Stomach (tissue), 9 donors: ENCODE data around the gene ABCA8. TPM values are rescaled to one million over a fixed set of nuclear protein-coding genes. Genes with fewer than 3 reads are reported as not detected.
"Not testable (repeated sequence)": the region's sequence is repeated elsewhere in the genome, so short reads cannot be mapped to it uniquely, and the experiment has no call there.

Source experiments
- DNase-seq, 2 donors: peaks; one replicate each; pipeline versions ENCODE4 v3.0.0 to v3.0.0-alpha.2; 2013 to 2019
- H3K27ac ChIP-seq, 5 donors: fragments of 200-600 bp in 4 of 5; sonication (generic) in 4 of 5; one replicate each; pipeline ENCODE4 v1.5.1; 2013 to 2019; ENCODE audit warnings: mild to moderate bottlenecking in 1 of 5, moderate library complexity in 1 of 5
- H3K27me3 ChIP-seq, 3 donors: fragments of 200-600 bp; sonication (generic); one replicate each; pipeline ENCODE4 v1.5.1; 2017 to 2019; ENCODE audit warnings: mixed run types in 1 of 3
- H3K36me3 ChIP-seq, 4 donors: fragments of 200-600 bp; sonication (generic); 1 replicate in 3 of 4; 2 replicates in 1 of 4; pipeline ENCODE4 v1.5.1; 2016 to 2019
- H3K4me1 ChIP-seq, 4 donors: fragments of 200-600 bp; sonication (generic); one replicate each; pipeline ENCODE4 v1.5.1; 2016 to 2019
- H3K4me3 ChIP-seq, 4 donors: fragments of 200-600 bp; sonication (generic) in 3 of 4; one replicate each; pipeline ENCODE4 v1.5.1; 2016 to 2019; ENCODE audit warnings: mild to moderate bottlenecking in 1 of 4
- H3K9me3 ChIP-seq, 4 donors: fragments of 200-600 bp; sonication (generic); one replicate each; pipeline ENCODE4 v1.5.1; 2016 to 2019
- CTCF ChIP-seq, 7 experiments: fragments of 450-650 bp in 4 of 7; fragments of 200-600 bp in 3 of 7; sonication (generic) in 3 of 7; IDR thresholded peaks; one replicate each; pipeline ENCODE4 v1.5.1; 2016 to 2019; ENCODE audit warnings: antibody characterized with exemption in 7 of 7, control low read depth in 2 of 7, mild to moderate bottlenecking in 1 of 7
- EP300 ChIP-seq: sonication (generic); formaldehyde crosslinking; IDR thresholded peaks from one replicate; pipeline ENCODE4 v1.6.1; 2017; ENCODE audit warnings: antibody characterized with exemption
- POLR2A ChIP-seq, 4 donors: fragments of 450-650 bp; IDR thresholded peaks; one replicate each; pipeline ENCODE4 v1.6.1; 2016; ENCODE audit warnings: antibody characterized with exemption in 4 of 4, control low read depth in 2 of 4, mild to moderate bottlenecking in 1 of 4, moderate library complexity in 1 of 4
- POLR2AphosphoS5 ChIP-seq, 3 donors: sonication (generic); formaldehyde crosslinking; IDR thresholded peaks; one replicate each; pipeline ENCODE4 v1.6.1; 2016; ENCODE audit warnings: antibody characterized with exemption in 3 of 3
- WGBS, 5 donors: extraction: QIAGEN DNeasy Blood & Tissue Kit in 3 of 5; methylation state at CpG; one replicate each; pipeline versions ENCODE4 v1.1.5 to v1.1.7; 2013 to 2018; 5-methylcytosine and 5-hydroxymethylcytosine counted together
- intact Hi-C: fragments of 100-400 bp; cut with DNase I; formaldehyde crosslinking; loops from one replicate; pipeline ENCODE4 v1.15.1; 2023; ENCODE audit warnings: low total_unique reads
- polyA plus RNA-seq, 3 donors: library from polyadenylated mRNA; stranded (reverse); fragments of 200-250 nt; gene quantifications; one replicate each; pipeline ENCODE4 v1.2.3, GENCODE V29; 2013
- total RNA-seq, 5 donors: library from RNA; depleted of rRNA; stranded (reverse); fragments of >200 nt; gene quantifications; one replicate each; pipeline versions ENCODE4 v1.1.0 to v1.2.3, GENCODE V29; 2014 to 2016
- donor health status: healthy with polysubstance abuse.
- donor health status: Bipolar disorder and iron deficiency.
- donor health status: healthy.

ABCA8 gene
- total and polyA plus RNA-seq, 8 donors, result 2.7 to 210 (median 25.4) TPM

DNA sequence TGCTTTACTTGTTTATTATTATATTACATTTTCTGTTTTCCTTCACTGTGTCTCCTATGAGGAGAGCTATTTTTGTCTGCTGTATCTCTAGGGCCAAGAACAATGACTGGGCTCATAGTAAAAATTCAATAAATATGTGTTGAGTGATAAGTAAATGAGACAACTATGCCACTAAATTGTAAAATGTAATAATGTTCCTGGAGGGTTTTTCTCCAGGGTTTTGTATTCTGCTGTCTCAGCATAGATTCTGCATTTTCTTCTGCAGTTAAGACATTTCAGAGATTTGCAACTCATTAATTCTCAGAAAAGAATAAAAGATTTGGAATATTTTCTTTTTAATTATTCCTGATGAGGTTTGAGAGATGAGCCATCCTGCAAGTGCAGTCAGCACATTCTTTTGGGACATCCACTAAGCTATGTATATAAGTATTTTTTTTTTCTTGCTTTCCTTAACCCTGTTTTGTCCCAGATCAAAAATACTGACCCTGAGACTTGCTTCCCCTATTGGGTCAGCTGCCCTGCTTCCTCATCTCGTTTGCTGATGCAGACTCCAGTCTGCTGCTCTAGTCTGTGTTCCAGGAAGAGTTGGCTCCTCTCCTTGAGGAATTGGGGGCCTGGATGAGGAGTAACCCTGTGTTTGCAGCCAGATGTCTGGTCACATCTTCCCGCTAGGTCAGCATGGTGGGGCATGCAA, 122.9 kb downstream of the ABCA8 start:
- TF ChIP-seq EP300 (no peak), CTCF (IDR thresholded peaks at IDR 0.05) (no peak), POLR2A (IDR thresholded peaks at IDR 0.05) (no peak), POLR2AphosphoS5 (IDR thresholded peaks at IDR 0.05) (no peak)
- no peaks in the 10 kb centered on the region for H3K27me3 ChIP-seq
- no peak overlapping the region for H3K4me3 ChIP-seq
- no peaks in the 10 kb centered on the region for H3K36me3 ChIP-seq
- intact Hi-C loops, result no loop called here
- no peaks in the 10 kb centered on the region for H3K9me3 ChIP-seq
- H3K27ac ChIP-seq, result no peak overlapping the region
- DNase-seq, result peak in 1 of 2 donors; percentile 24
- no peaks in the 10 kb centered on the region for H3K4me1 ChIP-seq
- 57 to 71% (median 60%) methylated on average over 2 of the region's 2 CpGs for WGBS, 5 donors

DNA sequence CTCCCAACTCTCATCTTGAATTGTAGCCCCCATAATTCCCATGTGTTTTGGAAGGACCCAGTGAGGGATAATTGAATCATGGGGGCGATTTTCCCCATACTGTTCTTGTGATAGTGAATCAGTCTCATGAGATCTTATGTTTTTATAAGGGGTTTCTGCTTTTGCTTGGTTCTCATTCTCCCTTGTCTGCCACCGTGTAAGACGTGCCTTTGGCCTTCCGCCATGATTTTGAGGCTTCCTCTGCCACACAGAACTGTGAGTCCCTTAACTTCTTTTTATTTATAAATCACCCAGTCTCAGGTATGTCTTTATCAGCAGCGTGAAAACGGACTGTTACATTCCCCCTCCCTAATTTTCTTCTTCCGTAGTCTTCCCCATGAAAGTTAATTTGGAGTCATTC, 124.0 kb downstream of the ABCA8 start:
- 73 to 88% (median 82%) methylated on average over 7 of the region's 7 CpGs for WGBS, 5 donors
- Histone ChIP-seq H3K4me3 (no peak overlapping the region), H3K27ac (no peak overlapping the region), H3K4me1 (no peaks in the 10 kb centered on the region), H3K9me3 (no peaks in the 10 kb centered on the region), H3K36me3 (no peaks in the 10 kb centered on the region), H3K27me3 (no peaks in the 10 kb centered on the region)
- no peak for DNase-seq
- intact Hi-C loops, result no loop called here
- TF ChIP-seq CTCF (IDR thresholded peaks at IDR 0.05) (no peak), POLR2A (IDR thresholded peaks at IDR 0.05) (no peak), POLR2AphosphoS5 (IDR thresholded peaks at IDR 0.05) (no peak), EP300 (no peak)

DNA sequence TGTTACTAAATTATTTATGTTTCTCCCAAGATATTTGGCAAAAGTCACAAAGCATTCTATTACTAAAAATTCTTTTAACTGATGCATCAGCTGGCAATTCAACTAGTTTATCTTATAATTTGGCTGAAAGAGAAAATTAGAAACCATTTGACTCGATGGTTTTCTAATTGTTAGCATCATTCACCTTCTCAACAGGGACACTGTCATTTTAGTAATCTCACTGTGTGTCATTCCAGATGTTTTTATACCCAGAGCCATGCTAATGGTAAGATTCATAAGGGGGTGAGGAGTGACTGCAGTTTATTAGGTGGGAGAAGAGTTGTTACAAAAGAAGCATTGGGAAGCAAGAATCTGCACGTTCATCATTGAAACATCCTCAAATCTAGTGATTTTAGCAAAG, 124.9 kb downstream of the ABCA8 start:
- Histone ChIP-seq H3K9me3 (no peaks in the 10 kb centered on the region), H3K4me3 (no peak overlapping the region), H3K27ac (no peak overlapping the region), H3K36me3 (no peaks in the 10 kb centered on the region), H3K27me3 (no peaks in the 10 kb centered on the region), H3K4me1 (no peaks in the 10 kb centered on the region)
- no peak for DNase-seq
- intact Hi-C loops, result no loop called here
- 65 to 72% (median 66%) methylated on average over 2 of the region's 2 CpGs for WGBS, 5 donors
- TF ChIP-seq POLR2AphosphoS5 (IDR thresholded peaks at IDR 0.05) (no peak), POLR2A (IDR thresholded peaks at IDR 0.05) (no peak), CTCF (IDR thresholded peaks at IDR 0.05) (no peak), EP300 (no peak)

- intact Hi-C loops, result no loop called here
- no peak for DNase-seq
- Histone ChIP-seq H3K4me3 (no peak overlapping the region), H3K27me3 (no peaks in the 10 kb centered on the region), H3K27ac (no peak overlapping the region), H3K4me1 (no peaks in the 10 kb centered on the region), H3K9me3 (no peaks in the 10 kb centered on the region), H3K36me3 (no peaks in the 10 kb centered on the region)
- WGBS, 5 donors, result 74 to 87% (median 84%) methylated on average over 4 of the region's 4 CpGs
- TF ChIP-seq EP300, result no peak
These were observed 126.0 kb downstream of the ABCA8 start for GRCh38 chr17:68829211-68829610.

DNA sequence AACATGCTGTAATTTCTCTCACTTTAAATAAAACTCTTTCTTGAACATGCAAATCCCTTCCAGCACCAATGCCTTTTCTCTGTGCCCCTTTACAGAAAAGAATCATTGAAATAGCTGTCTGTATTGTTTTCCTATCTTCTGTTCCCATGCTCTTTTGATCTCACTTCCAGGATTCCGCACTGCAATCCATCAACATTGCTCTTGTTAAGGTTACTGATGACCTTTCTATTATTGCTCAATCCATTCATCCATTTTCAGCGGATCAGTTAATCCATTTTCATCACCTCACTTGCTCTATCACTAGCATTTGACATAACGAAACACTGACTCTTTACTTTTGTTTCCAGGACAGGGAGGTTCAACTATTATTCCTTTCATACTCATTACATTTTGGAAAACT, 130.5 kb downstream of the ABCA8 start:
- intact Hi-C loops, result no loop called here
- 62 to 79% (median 76%) methylated on average over 3 of the region's 3 CpGs for WGBS, 5 donors
- no peaks in the 10 kb centered on the region for H3K9me3 ChIP-seq
- no peaks in the 10 kb centered on the region for H3K36me3 ChIP-seq
- no peak for TF ChIP-seq CTCF (IDR thresholded peaks at IDR 0.05)
- TF ChIP-seq POLR2AphosphoS5 (IDR thresholded peaks at IDR 0.05), result no peak
- TF ChIP-seq EP300, result no peak
- TF ChIP-seq POLR2A (IDR thresholded peaks at IDR 0.05), result no peak
- no peak for DNase-seq
- no peak overlapping the region for H3K4me3 ChIP-seq
- H3K27me3 ChIP-seq, result no peaks in the 10 kb centered on the region
- H3K4me1 ChIP-seq, result peaks cover 0 to 17% (median 0%) of the 10 kb centered on the region in 4 donors
- no peak overlapping the region for H3K27ac ChIP-seq

DNA sequence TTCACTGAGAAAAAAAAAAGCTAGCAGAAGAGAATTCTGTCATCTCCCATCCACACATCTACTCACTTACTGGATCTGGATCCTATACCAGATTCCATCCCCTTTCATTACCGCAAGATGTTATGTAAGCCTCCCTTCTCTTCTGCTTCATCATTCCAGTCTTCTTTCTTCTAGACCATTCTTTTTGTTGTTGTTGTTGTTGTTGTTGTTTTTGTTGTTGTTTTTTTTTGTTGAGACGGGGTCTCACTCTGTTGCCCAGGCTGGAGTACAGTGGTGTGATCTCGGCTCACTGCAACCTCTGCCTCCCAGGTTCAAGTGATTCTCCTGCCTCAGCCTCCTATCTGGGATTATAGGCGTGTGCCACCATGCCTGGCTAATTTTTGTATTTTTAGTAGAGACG, 131.0 kb downstream of the ABCA8 start:
- DNase-seq, intact Hi-C loops, H3K9me3 ChIP-seq, H3K4me3 ChIP-seq, H3K27me3 ChIP-seq, H3K27ac ChIP-seq, H3K36me3 ChIP-seq: not testable (repeated sequence)
- WGBS, 5 donors, result 83 to 94% (median 91%) methylated on average over 5 of the region's 5 CpGs
- peaks cover 0 to 17% (median 0%) of the 10 kb centered on the region in 4 donors for H3K4me1 ChIP-seq
